H1 (cell line): Measurements from ENCODE around the gene MOGAT3. TPM values are rescaled to one million over a fixed set of nuclear protein-coding genes. Genes with fewer than 3 reads are reported as not detected.

Source experiments
- CREB1 ChIP-seq: IDR thresholded peaks from 2 replicates; pipeline ENCODE4 v1.6.1; 2012; ENCODE audit warnings: inconsistent platforms
- CTCF ChIP-seq, 3 experiments: IDR thresholded peaks; 1 replicate in 2 of 3; 2 replicates in 1 of 3; pipeline versions ENCODE4 v1.5.1 to v1.6.1; 2011; ENCODE audit warnings: low read length in 3 of 3, mild to moderate bottlenecking in 3 of 3, inconsistent platforms in 2 of 3, low read depth in 1 of 3, moderate library complexity in 1 of 3; ENCODE audit not compliant: insufficient read depth in 1 of 3; ENCODE audit errors: control extremely low read depth in 1 of 3
- EGR1 ChIP-seq: IDR thresholded peaks from 2 replicates; pipeline ENCODE4 v1.6.1; 2011; ENCODE audit warnings: low read depth, low read length, borderline replicate concordance
- SIRT6 ChIP-seq: IDR thresholded peaks from one replicate; pipeline ENCODE4 v1.7.1; 2012; ENCODE audit warnings: low read length, inconsistent platforms
- polyA plus RNA-seq, 7 experiments: library from polyadenylated mRNA; depleted of rRNA in 3 of 7; stranded (reverse) in 5 of 7; unstranded in 2 of 7; fragments of >200 nt in 5 of 7; fragments of 200-250 nt in 2 of 7; gene quantifications; 1 replicate in 5 of 7; 2 replicates in 1 of 7; 4 replicates in 1 of 7; pipeline versions ENCODE4 v1.2.1 to v1.2.3, GENCODE V29; 2011 to 2013; ENCODE audit warnings: missing spikeins in 2 of 7, mixed read lengths in 2 of 7
- total RNA-seq: library from RNA; stranded (reverse); fragmentation: NEBNext Ultra II Directional; extraction: Animal tissue kit (Norgen Biotek cat#: 25700); gene quantifications from 2 replicates; pipeline ENCODE4 v1.2.1, GENCODE V29; 2021

The MOGAT3 gene
- total and polyA plus RNA-seq, 2 of the 8 experiments (the other 6 are each of a cell fraction or from before 2014, with no cell fraction given), result 0.21 to 0.82 TPM

GRCh38 chr7:101180130-101180755 is 20.6 kb downstream of the MOGAT3 start, which contains the start of gene NAT16 (continued):
- TF ChIP-seq SIRT6 (no peak), CREB1 (peak; percentile 56), CTCF (IDR thresholded peaks at IDR 0.05; ENCODE audit: control extremely low read depth in 1 of 3, insufficient read depth in 1 of 3, low read depth in 1 of 3, low read length in 3 of 3) (no peak), EGR1 (no peak)
- TF ChIP-seq, all 59 proteins: peak for 9
